GM12865 (cell line): ENCODE data around the gene CHAMP1.
A peak's percentile ranks its signal among the peaks of the same experiment; 100 is the strongest.

ENCODE experiments used
- DNase-seq: peaks from one replicate; pipeline ENCODE4 v3.0.0; 2010; ENCODE audit warnings: low read depth
- H3K4me3 ChIP-seq: 2 replicates; pipeline ENCODE4 v1.5.1; 2011; ENCODE audit warnings: mild to moderate bottlenecking, low read depth, low read length, control low read depth
- TF ChIP-seq, protein P1 (sequence below): IDR thresholded peaks from 2 replicates; pipeline ENCODE4 v1.5.1; 2011; ENCODE audit warnings: low read length, control low read depth, low read depth, inconsistent platforms; ENCODE audit not compliant: insufficient read depth; ENCODE audit errors: missing control alignments

Gene CHAMP1

DNA sequence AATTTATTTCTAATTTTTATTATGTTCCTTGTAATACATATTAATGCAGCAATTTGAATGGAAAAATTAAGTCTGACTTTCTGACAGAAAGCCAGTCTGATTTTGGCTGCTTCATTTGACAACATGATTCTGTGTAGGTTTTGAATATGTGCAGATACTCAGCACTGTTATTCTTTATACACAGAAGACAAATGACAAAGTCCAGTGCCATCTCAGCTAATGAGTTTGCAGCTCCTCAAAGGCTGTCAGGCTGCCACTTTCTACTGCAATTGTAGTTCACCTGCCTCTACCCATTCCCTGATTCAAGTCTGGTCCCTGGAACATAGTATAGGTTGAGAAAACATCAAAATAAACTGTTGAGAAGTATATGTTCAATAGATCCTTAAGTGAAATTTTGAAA lies 2.9 kb upstream of the CHAMP1 start:
- TF ChIP-seq, protein P1, sequence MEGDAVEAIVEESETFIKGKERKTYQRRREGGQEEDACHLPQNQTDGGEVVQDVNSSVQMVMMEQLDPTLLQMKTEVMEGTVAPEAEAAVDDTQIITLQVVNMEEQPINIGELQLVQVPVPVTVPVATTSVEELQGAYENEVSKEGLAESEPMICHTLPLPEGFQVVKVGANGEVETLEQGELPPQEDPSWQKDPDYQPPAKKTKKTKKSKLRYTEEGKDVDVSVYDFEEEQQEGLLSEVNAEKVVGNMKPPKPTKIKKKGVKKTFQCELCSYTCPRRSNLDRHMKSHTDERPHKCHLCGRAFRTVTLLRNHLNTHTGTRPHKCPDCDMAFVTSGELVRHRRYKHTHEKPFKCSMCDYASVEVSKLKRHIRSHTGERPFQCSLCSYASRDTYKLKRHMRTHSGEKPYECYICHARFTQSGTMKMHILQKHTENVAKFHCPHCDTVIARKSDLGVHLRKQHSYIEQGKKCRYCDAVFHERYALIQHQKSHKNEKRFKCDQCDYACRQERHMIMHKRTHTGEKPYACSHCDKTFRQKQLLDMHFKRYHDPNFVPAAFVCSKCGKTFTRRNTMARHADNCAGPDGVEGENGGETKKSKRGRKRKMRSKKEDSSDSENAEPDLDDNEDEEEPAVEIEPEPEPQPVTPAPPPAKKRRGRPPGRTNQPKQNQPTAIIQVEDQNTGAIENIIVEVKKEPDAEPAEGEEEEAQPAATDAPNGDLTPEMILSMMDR, result no peak
- no peak overlapping the region for H3K4me3 ChIP-seq
- DNase-seq, result no peak

DNA sequence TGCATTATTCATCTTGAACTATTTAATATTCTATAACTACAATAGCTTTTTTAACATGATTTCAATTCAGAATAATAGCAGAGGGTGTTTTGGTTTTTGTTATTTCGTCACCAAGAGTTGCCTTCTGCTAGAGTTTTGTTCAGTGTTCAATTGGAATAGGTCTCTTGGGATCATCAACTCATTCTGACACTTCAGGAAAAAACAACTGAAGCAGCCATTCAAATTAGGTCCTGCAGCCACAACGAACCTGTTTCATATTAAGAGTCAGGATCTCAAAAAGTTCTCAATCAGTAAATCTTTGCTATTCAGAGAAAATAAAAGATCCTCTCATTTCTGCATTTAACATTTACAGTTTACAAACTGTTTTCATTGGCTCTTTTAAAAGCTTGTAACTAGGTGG lies 2.4 kb upstream of the CHAMP1 start:
- TF ChIP-seq, protein P1, result no peak
- H3K4me3 ChIP-seq, result no peak overlapping the region
- DNase-seq, result no peak

DNA sequence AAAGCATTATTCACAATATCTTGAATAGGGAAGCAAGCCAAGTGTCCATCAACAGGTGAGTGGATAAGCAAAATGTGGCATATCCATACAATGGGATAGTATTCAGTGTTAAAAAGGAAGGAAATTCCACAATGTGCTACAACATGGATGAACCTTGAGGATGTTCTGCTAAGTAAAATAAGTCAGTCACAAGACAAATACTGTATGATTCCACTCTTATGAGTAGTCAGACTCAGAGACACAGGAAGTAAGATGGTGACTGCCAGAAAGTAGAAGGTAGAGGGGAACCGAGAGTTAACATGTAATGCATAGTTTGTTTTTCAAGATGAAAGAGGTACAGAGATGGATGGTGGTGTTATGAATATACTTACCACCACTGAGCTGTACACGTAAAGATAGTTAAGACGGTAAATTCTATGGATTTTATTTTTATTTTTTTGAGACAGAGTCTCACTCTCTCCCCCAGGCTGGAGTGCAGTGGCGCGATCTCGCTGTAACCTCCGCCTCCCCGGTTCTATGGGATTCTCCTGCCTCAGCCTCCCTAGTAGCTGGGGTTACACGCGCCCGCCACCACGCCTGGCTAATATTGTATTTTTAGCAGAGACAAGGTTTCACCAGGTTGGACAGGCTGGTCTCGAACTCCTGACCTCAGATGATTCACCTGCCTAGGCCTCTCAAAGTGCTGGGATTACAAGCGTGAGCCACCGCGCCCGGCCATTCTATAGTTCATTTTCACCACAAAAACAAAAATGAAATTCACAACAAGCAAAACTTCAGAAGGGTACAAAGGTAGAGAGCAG lies 1.0 kb upstream of the CHAMP1 start:
- DNase-seq, result peak; percentile 83
- peak overlapping the region; percentile 92 for H3K4me3 ChIP-seq
- TF ChIP-seq, protein P1, result no peak

DNA sequence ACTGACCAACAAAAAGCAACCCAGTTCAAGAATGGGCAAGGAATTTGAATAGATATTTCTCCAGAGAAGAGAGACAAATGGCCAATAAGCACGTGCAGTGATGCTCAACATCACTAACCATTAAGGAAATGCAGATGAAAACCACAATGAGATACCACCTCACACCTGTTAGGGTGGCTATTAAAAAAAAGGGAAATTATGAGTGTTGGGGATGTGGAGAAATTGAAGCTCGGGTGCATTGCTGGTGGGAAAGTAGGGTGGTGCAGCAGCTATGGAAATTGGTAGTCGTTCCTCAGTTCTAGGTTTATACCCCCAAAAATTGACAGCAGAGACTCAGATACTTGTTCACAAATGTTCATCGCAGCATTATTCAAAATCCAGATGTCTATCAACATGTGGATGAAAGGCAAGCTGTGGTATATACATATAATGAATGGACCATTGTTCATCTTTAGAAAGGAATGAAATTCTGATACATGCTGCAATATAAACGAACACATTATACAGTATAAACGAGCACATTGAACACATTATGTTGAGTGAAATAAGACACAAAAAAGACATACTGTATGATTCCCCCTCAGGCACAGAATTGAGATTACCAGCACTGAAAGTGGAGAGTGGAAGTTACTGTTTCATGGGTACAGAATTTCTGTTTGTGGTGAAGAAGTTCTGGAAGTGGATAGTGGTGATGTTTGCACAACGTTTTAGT lies 927 bp downstream of the CHAMP1 start:
- peak overlapping the region; percentile 92 for H3K4me3 ChIP-seq
- peak; percentile 41 for DNase-seq
- TF ChIP-seq, protein P1, result no peak

DNA sequence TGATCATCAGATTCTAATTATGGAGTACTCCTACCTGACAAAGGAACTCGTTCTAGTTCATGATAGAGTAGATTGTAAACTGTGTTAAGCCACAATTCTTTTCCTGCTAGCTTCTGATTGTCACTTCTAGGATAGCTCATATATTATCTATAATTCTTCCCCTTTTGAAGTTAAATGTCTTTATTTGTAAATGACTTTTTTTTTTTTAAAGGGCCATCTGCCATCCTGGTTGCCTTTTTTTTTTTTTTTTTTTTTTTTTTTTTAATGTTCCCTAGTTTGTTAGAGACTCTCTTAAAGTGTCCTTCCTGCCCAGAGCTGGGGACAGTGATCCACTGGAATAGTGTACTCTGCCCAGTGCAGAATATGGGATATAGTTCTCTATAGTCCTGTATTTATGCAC lies 4.3 kb downstream of the CHAMP1 start:
- DNase-seq, result no peak
- no peak overlapping the region for H3K4me3 ChIP-seq
- TF ChIP-seq, protein P1, result no peak

DNA sequence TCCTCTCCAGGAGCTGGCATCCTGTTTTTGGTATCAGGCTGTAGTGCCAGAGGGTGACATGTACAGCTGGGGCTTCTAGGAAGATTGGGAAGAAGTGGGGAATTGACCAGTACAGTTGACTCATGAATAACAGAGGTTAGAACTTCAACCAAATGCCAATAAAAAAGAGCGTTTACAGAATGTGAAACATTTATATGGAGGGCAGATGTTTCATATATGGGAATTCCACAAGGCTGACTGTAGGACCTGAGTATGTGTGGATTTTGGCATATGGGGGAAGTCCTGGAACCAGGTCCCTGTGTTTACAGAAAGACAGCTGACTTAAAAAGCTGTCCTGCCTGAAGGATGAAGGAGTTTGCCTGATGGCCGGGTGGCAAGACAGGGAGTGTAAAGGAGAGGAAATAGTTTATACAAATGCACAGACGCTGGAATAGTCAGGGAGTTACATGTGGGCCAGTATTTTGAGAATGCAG lies 5.2 kb downstream of the CHAMP1 start:
- H3K4me3 ChIP-seq, result no peak overlapping the region
- TF ChIP-seq, protein P1, result no peak
- DNase-seq, result no peak
